Central memory CD4-positive, alpha-beta T cell (primary cell): ENCODE measurements around the gene BAZ1A.

Source experiments
- DNase-seq: peaks from one replicate; pipeline ENCODE4 v3.0.0; 2022
- total RNA-seq, 3 experiments: gene quantifications; one replicate each; lab custom pipeline; 2026; lab: John Stamatoyannopoulos, UW

BAZ1A gene, protein sequence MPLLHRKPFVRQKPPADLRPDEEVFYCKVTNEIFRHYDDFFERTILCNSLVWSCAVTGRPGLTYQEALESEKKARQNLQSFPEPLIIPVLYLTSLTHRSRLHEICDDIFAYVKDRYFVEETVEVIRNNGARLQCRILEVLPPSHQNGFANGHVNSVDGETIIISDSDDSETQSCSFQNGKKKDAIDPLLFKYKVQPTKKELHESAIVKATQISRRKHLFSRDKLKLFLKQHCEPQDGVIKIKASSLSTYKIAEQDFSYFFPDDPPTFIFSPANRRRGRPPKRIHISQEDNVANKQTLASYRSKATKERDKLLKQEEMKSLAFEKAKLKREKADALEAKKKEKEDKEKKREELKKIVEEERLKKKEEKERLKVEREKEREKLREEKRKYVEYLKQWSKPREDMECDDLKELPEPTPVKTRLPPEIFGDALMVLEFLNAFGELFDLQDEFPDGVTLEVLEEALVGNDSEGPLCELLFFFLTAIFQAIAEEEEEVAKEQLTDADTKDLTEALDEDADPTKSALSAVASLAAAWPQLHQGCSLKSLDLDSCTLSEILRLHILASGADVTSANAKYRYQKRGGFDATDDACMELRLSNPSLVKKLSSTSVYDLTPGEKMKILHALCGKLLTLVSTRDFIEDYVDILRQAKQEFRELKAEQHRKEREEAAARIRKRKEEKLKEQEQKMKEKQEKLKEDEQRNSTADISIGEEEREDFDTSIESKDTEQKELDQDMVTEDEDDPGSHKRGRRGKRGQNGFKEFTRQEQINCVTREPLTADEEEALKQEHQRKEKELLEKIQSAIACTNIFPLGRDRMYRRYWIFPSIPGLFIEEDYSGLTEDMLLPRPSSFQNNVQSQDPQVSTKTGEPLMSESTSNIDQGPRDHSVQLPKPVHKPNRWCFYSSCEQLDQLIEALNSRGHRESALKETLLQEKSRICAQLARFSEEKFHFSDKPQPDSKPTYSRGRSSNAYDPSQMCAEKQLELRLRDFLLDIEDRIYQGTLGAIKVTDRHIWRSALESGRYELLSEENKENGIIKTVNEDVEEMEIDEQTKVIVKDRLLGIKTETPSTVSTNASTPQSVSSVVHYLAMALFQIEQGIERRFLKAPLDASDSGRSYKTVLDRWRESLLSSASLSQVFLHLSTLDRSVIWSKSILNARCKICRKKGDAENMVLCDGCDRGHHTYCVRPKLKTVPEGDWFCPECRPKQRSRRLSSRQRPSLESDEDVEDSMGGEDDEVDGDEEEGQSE (N-terminal part only)
- total RNA-seq = 177 to 358 (median 181) reads per million in 3 experiments

DNA sequence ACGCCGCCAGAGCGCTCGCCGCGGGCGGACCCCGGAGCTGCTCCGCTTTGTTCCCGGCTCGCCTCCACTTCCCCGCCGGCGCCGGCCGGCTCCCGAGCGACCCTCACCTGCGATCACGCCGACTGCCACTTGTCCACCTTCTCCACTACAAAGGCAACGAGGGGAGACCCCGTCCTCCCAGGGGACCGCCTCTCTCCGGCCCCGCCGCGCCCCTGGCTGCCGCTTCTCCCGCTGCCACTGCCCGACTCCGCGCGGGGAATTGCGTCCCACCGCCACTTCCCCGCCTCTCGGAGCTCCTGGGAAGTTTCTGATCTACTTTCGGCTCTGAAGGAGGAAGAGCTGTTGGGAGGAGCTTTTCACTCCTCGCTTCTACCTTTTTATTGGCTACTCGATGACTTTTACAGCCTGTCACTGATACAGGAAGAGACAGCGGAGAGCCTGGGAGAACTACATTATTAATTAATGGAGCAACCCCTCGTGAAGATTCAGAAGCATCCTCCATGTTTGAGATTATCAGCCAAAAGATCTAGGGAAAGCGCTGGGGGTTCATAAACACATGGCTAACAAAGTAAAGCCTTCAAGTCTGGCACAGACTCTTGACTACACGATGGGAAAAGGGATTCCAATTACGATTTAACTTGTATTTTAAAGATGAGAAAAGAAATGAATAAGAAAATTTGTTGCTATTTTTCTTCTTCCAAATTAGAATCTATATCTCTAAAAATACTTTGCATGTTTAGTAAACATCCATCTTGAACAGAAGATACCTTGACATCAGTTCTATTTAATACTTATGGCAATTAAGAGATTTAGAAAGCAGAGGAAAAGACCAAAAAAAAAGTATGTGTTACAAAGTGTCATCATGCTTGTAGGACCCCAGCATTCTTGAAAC lies at the start of gene BAZ1A:
Gene BAZ1A, minus strand, starts transcription at position 330 of the 892 bp plus-strand sequence. CDS start 756 bp downstream, outside the sequence.
- peak; percentile 60 for DNase-seq

DNA sequence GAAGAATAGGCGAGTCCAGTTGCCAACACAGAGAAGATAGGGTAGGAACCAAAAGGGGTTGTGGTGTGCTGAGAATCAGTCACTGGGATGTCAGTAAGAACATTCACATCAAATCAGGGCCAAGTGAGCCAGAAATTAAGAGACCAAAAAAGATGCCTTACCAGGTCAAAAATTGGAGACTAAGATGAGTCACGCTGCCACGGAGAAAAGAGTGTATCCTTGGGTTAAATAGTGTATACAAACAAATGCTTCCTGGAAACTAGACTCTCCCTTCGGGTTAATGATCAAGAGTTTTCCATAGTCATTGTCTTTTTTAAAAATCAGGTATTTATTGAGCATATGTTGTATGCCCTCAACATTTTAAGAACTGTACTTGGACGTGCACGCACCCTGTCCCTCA lies 45.2 kb upstream of the BAZ1A start:
- DNase-seq = no peak

DNA sequence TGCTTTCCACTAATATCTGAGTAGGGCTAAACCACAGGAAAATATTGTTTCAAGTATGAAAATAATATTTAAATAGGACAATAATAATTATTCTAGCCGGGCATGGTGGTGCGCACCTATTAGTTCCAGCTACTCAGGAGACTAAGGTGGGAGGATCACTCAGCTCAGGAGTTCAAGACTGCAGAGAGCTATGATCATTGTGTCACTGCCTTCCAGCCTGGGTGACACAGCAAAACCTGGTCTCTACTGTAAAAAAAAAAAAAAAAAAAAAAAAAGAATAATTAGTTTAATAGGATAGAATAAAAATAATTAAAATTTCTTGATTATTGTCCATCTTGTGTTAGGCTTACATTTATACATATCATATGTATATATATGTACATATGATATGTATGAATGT lies 38.5 kb upstream of the BAZ1A start:
- no peak for DNase-seq

DNA sequence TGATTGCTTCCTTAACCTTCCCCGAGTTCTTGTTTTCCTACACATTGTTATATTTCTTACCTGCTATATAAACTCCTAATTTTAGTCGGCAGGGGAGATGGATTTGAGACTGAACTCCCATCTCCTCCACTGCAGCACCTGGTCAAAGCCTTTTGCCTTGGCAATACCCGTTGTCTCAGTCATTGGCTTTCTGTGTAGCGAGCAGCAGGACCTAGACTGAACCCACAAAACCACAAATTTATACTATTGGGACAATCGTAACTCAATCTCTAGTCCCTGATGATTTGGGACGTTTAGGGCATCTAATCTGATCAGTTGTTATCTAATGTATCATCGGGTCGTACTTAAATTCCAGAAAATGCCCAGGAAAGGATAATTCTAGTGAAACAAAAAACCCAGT lies 37.8 kb upstream of the BAZ1A start:
- no peak for DNase-seq

DNA sequence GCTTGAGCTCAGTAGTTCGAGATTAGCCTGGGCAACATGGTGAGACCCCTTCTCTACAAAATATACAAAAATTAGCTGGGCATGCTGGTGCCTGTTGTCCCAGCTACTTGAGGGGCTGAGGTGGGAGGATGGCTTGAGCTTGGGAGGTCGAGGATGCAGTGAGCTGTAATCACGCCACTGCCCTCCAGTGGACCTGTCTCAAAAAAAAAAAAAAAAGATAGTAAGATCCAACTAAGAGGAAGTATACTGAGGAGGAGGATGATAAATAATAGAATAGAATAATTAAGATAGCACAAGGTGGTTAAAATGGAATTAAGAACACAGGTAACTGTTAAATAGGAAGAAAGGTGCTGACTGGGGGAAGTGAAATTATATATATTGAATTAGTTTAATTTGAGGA lies 37.0 kb upstream of the BAZ1A start:
- DNase-seq = no peak

DNA sequence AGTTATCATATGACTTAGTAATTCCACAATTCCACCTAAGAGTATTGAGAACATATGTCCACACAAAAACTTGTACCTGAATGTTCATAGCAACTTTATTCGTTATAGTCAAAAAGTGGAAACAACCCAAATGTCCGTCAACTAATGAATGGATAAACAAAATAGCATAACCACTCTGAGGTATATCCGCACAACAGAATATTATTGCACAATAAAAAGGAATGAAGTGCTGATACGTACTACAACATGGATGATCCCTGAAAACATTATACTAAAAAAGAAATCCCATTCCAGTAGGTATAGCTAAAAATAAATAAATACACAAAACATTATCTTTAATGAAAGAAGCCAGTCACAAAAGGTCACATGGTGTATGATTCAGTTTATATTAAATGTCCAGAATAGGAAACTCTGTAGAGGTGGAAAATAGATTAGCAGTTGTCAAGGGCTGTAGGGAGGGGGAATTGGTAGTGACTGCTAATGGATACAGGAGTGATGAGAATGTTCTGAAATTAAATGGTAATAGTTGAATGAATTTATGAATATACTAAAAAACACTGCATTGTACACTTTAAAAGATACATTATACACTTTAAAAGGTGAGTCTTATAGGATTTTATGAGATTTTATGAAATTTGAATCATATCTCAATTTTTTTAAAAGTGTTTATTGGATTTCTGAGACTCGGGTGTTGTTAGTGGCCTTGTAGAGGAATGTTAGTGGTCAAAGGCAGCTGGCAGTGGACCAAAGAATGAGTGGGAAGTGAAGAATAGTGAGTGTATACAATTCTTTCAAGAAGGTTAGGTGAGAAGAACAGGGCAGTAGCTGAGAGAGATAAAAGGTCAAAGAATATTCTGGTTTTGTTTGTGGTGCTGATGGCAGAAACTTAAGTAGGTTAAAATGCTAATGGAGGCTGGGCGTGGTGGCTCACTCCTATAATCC lies 36.3 kb upstream of the BAZ1A start:
- DNase-seq = no peak

DNA sequence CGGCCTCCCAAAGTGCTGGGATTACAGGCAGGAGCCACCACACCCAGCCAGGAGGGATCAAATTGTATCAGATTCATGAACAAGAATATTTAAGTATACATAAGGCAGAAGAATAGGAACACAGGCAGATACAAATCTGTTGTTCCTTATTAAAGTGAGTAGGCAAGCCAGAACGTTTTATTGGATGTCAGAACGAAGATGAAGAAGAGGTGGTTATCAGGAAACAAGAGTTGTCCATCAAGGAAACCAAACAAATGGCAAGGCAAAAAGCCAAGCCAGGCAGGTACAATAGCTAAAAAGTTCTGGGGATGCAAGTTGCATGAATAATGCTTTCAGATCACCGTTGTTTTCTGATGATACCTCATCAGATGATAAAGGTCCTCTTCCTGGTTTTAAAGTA lies 31.1 kb upstream of the BAZ1A start:
- DNase-seq = no peak

DNA sequence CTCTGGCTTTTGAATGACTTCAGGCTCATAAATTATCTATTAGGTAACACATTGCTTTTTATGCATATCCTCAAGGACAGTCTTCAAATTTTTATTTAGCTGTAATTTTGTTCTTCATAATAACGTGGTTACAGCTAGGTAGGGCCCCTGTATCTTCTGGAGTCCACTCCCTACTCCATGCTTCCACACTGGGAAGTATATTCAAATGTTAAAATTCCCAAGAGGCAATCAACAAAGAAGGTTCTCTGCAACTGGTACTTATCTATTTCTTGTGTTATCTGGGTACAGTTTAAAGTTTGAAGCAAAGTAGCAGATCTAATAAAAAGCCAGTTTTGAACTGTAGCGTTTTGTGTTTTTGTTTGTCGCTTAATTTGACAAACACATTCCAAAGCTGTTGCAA lies 20.1 kb upstream of the BAZ1A start:
- DNase-seq = no peak

DNA sequence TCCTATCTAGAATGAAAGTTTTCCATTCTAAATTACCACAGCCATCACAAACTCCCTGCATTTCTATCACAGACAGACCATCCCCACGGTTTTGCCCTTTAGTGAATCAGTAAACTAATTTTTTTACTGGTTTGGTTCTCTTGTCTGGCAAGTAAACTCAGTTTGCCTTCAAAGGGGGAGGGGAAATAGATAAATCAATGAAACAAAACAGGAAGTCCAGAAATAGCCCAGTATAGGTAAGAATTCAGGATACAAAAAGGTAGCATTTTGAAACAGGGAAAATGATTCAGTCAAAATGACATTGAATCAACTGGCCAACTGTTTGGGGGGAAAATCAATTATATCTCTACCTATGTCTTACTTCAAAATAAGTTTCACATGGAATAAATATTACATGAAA lies 15.8 kb upstream of the BAZ1A start:
- no peak for DNase-seq

DNA sequence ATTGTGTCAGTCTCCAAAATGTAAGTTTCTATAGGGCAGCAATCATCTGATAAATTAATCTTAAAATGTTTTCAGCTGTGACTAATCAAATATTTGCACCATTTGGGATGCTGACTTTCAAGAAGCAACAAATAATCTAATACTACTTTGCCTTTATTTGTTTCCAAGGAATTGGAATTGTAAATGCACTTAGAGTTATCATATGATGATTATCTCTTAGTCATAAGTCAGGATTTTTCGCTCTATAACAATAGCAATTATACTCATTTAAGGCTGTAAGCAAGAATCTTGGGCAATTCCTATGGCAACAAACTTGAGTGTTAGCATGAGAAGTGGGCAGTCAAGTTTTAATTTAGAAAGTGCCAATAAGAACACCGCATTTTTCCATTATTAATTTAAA lies 13.0 kb upstream of the BAZ1A start:
- no peak for DNase-seq

DNA sequence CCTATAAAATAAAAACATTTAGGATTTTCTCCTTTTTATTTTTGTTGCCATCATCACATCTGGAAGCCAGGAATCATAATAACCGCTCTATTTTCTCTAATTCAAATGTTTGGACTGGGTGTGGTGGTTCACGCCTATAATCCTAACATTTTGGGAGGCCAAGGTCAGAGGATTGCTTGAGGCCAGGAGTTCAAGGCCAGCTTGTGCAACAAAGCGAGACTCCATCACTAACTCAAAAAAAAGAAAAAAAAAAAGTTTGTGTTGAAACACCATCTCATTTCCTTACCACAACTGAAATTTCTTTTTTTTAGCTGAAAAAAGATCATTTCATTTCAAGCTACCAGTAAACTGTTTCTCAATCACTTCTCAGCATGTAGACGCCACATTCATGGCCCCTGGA lies 8.8 kb upstream of the BAZ1A start:
- no peak for DNase-seq

DNA sequence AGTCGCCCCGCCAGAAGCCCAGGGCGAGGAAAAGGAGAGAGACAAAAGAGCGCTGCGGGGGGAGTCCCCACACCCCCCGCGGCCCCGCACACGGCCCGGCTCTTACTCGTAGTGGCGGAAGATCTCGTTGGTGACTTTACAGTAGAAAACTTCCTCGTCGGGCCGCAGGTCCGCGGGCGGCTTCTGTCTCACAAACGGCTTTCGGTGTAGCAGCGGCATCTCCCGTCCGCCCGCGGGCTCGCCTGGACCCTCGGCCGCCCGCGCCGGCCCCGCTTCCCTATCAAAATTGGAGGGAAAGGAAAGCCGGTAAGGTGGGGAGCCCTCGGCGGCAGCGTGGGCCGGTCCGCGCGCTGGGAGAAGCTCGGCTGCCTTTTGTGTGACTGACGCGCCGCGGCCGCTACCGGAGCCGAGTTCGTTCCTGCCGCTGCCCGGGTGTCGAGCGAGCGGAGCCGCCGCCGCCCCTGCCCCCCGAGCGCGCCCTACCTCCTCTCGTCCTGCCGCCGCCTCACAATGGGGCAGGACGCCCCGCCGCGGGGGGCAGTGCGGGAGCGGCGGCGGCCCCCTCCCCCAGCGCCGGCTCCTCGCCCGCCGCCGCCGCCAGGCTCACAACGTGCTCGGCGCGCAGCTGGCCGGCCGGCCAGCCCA lies 652 bp downstream of the BAZ1A start:
- no peak for DNase-seq

DNA sequence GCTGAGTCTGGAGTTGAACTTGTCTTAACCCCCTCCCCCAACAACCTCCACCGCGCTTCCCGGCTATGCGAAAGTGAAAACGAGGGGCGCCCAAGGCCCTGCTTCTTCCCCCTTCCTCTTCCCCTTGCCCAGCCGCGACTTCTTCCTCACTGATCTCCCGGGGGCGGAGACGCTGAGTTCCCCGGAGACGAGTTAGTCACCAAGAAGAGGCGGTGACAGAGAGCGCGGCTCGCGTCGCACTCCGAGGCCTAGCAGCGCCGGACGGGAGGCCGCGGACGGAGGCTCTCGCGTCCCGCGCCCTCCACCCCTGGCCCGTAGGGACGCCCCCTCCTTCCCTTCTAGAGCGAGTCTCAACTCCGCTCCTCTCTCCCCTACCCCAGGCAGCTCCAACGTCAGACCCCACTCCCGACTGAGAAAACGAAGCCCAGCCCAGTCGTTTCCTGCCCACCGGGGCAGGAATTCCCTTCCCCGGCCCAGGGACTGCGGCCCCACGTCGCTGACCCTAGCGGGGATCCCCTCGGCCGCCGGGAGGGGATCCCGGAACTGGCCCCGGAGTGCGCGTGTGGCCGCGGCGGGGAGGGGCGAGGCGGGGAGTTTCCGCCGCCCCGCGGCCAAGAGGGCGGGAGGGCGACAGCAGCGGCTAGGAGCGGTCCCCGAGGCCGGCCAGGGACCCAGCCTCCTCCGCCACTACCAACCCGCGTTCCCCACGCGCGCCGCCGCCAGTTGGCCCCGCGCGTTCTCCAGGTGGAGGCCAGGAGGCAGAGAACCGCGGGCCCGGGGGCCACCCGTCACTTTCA lies 1.4 kb downstream of the BAZ1A start:
- peak; percentile 85 for DNase-seq

DNA sequence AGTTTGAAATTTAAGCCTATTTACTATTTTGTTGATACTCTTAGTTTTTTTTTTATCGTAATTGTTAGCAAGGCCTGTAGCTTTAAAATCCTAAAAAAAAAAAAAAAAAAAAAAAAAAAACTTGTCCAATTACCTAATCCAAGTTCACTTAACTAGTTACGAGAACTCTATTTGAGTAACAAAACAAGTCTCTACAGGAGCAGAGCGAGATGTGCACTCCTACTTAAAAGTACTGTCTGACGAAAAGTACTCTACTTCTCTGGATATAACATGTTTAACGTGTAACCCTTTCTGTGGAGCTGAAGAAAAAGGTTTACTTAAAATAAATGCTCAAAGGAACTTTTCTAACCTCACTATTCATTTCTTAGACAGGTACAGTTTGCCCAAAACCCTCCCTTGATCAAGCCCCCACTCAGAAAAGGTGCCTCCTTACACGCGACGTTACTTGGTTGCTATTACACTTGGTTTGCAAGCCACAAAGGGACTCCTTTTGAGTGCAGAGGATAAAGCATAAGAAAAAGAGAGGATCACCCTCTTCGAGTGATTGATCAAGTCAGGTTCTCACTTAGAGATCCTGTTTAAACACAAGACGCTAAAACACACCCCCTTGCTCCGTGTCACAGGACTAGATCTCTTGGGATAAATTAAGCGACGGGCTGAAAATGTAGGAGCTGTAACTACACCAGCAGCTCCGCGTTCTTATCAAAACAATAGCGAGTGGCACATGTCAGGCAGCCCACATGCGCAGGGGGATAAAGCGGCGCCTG lies 2.2 kb downstream of the BAZ1A start:
- DNase-seq = no peak

DNA sequence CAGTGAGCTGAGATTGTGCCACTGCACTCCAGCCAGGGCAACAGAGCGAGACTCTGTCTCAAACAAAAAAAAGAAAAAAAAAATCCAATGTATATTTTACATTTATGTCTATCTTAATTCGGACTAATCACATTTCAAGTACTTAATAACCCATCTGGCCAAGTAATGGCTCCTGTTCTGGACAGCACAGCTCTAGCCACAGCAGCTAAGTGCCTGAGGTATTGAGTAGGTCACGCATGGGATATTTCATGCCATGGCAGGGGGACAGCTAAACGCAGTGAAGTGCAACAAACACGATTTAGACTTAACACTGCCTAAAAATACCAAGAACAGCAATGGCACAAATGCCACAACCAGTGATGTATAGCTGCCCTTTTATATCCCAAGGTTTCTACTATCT lies 8.0 kb downstream of the BAZ1A start:
- DNase-seq = no peak

DNA sequence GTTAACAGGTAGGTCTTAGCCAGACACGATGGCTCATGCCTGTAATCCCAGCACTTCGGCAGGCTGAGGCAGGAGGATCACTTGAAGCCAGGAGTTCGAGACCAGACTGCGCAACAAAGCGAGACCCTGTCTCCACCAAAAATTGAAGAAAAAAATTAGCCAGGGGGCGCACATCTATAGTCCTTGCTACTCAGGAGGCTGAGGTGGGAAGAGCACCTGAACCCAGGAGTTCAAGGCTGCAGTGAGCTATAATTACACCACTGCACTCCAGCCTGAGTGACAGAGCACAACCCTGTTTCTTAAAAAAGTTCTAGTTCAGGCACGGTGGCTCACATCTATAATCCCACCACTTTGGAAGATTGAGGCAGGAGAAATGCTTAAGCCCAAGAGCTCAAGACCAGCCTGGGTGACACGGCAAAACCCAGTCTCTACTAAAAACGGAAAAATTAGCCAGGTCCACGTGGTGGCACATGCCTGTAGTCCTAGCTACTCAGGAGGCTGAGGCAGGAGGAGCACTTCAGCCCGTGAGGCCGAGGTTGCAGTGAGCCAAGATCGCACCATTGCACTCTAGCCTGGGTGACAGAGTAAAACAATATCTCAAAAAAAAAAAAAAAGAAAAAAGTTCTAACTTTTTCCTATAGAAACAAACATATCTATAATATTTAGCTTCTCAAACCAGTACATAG lies 9.1 kb downstream of the BAZ1A start:
- no peak for DNase-seq

DNA sequence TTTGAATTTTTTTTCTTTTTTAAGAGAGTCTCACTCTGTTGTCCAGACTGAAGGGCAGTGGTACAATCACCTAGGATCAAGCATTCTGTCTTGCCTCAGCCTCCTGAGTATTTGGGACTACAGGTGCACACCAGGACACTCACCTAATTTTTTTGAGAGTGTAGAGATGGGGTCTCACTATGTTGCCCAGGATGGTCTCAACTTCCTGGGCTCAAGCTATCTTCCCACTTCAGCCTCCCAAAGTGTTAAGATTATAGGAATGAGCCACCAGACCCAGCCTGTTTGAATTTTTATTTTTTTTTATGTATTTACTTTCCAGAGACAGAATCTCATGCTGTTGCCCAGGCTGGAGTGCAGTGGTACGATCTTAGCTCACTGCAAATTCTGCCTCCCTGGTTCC lies 11.3 kb downstream of the BAZ1A start:
- DNase-seq = no peak

DNA sequence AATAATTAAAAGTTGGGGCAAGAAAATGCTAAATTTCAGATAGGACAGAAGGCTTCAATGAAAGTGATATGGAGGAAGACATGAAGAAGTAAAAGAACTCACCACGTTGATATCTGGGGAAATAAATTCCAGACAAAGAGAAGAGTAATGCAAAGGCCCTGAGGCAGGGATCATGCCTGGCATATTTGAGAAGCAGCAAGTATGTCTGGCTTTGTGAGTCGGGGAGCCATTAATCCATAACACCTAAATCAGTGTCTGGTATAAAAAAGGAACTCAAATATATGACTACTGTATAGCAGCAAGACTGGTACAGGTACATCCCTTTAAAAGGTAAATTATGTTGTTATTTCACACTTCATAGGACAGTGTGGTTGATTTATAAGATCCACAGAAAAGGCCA lies 16.4 kb downstream of the BAZ1A start:
- DNase-seq = no peak
